HFF-Myc (cell line): ENCODE results near the gene DNAJC22.

Experiments used
- DNase-seq: peaks from one replicate; pipeline ENCODE4 v3.0.0-alpha.2; 2011; ENCODE audit warnings: low read depth; ENCODE audit errors: extremely low read depth
- H3K4me3 ChIP-seq: replicated peaks from 2 replicates; pipeline ENCODE4 v1.5.1; 2011; ENCODE audit warnings: low read depth, mild to moderate bottlenecking, control low read depth, low read length
- CTCF ChIP-seq: IDR thresholded peaks from 2 replicates; pipeline ENCODE4 v1.5.1; 2012; ENCODE audit warnings: mild to moderate bottlenecking, low read depth, low read length, control low read depth; ENCODE audit errors: missing control alignments

The DNAJC22 gene

GRCh38 chr12:49346659-49347310, at the start of gene DNAJC22:
Gene DNAJC22, plus strand, starts transcription at chr12:49346888. Its CDS starts 1,985 bp downstream, at chr12:49348873.
- peak within 1 kb of the TSS; percentile 34 for H3K4me3 ChIP-seq
- no peak for DNase-seq
- no peak for TF ChIP-seq CTCF

GRCh38 chr12:49297695-49298060, 49.0 kb upstream of the DNAJC22 start:
- no peak for TF ChIP-seq CTCF
- H3K4me3 ChIP-seq: no peak overlapping the region

GRCh38 chr12:49298160-49298559, 48.5 kb upstream of the DNAJC22 start:
- H3K4me3 ChIP-seq: no peak overlapping the region
- no peak for TF ChIP-seq CTCF

More at GRCh38 chr12:49297695-49298060, 49.0 kb upstream of the DNAJC22 start:
- no peak for DNase-seq

GRCh38 chr12:49301760-49302159, 44.9 kb upstream of the DNAJC22 start:
- DNase-seq: no peak
- H3K4me3 ChIP-seq: no peak overlapping the region
- TF ChIP-seq CTCF: no peak

More at GRCh38 chr12:49298160-49298559, 48.5 kb upstream of the DNAJC22 start:
- no peak for DNase-seq

- H3K4me3 ChIP-seq: no peak overlapping the region
- DNase-seq: peak; percentile 35
- no peak for TF ChIP-seq CTCF
These were observed 42.5 kb upstream of the DNAJC22 start for GRCh38 chr12:49304161-49304560.

- DNase-seq: no peak
- H3K4me3 ChIP-seq: no peak overlapping the region
- TF ChIP-seq CTCF: no peak
These were observed 40.8 kb upstream of the DNAJC22 start for GRCh38 chr12:49305762-49306510.
